Measurements from ENCODE around the gene CDH18.

The CDH18 gene

GRCh38 chr5:19630876-19631275 lies 357.1 kb downstream of the CDH18 start:
- no peaks in the 10 kb centered on the region for H3K9me3 ChIP-seq (ENCODE audit: control insufficient read depth in 1 of 2, low read length in 2 of 2)
- H3K27me3 ChIP-seq (ENCODE audit: low read depth, low read length), result no peaks in the 10 kb centered on the region
- no peak overlapping the region for H3K4me3 ChIP-seq (ENCODE audit: low read depth in 1 of 2, low read length in 2 of 2)
- no peaks in the 10 kb centered on the region for H3K36me3 ChIP-seq (ENCODE audit: control insufficient read depth in 1 of 2, insufficient read depth in 2 of 2, low read length in 2 of 2)
- H3K27ac ChIP-seq (ENCODE audit: low read length), result no peak overlapping the region
- H3K4me1 ChIP-seq (ENCODE audit: control insufficient read depth in 1 of 2, insufficient read depth in 2 of 2, low read length in 2 of 2), result no peaks in the 10 kb centered on the region

- H3K4me1 ChIP-seq (ENCODE audit: control insufficient read depth in 1 of 2, insufficient read depth in 2 of 2, low read length in 2 of 2), result no peaks in the 10 kb centered on the region
- H3K4me3 ChIP-seq (ENCODE audit: low read depth in 1 of 2, low read length in 2 of 2), result no peak overlapping the region
- no peaks in the 10 kb centered on the region for H3K36me3 ChIP-seq (ENCODE audit: control insufficient read depth in 1 of 2, insufficient read depth in 2 of 2, low read length in 2 of 2)
- H3K27ac ChIP-seq (ENCODE audit: low read length), result no peak overlapping the region
- no peaks in the 10 kb centered on the region for H3K9me3 ChIP-seq (ENCODE audit: control insufficient read depth in 1 of 2, low read length in 2 of 2)
- no peaks in the 10 kb centered on the region for H3K27me3 ChIP-seq (ENCODE audit: low read depth, low read length)
Observed at GRCh38 chr5:19626211-19626610, 361.8 kb downstream of the CDH18 start.

GRCh38 chr5:19625562-19625961 lies 362.4 kb downstream of the CDH18 start:
- Histone ChIP-seq H3K27ac (ENCODE audit: low read length) (no peak overlapping the region), H3K36me3 (ENCODE audit: control insufficient read depth in 1 of 2, insufficient read depth in 2 of 2, low read length in 2 of 2) (no peaks in the 10 kb centered on the region), H3K9me3 (ENCODE audit: control insufficient read depth in 1 of 2, low read length in 2 of 2) (no peaks in the 10 kb centered on the region), H3K4me3 (ENCODE audit: low read depth in 1 of 2, low read length in 2 of 2) (no peak overlapping the region), H3K27me3 (ENCODE audit: low read depth, low read length) (no peaks in the 10 kb centered on the region), H3K4me1 (ENCODE audit: control insufficient read depth in 1 of 2, insufficient read depth in 2 of 2, low read length in 2 of 2) (no peaks in the 10 kb centered on the region)

GRCh38 chr5:19619571-19619970 lies 368.4 kb downstream of the CDH18 start:
- H3K4me1 ChIP-seq (ENCODE audit: control insufficient read depth in 1 of 2, insufficient read depth in 2 of 2, low read length in 2 of 2), result no peaks in the 10 kb centered on the region
- no peaks in the 10 kb centered on the region for H3K36me3 ChIP-seq (ENCODE audit: control insufficient read depth in 1 of 2, insufficient read depth in 2 of 2, low read length in 2 of 2)
- H3K4me3 ChIP-seq (ENCODE audit: low read depth in 1 of 2, low read length in 2 of 2), result no peak overlapping the region
- H3K27me3 ChIP-seq (ENCODE audit: low read depth, low read length), result no peaks in the 10 kb centered on the region
- no peak overlapping the region for H3K27ac ChIP-seq (ENCODE audit: low read length)
- no peaks in the 10 kb centered on the region for H3K9me3 ChIP-seq (ENCODE audit: control insufficient read depth in 1 of 2, low read length in 2 of 2)

- Histone ChIP-seq H3K36me3 (ENCODE audit: control insufficient read depth in 1 of 2, insufficient read depth in 2 of 2, low read length in 2 of 2) (no peaks in the 10 kb centered on the region), H3K27me3 (ENCODE audit: low read depth, low read length) (no peaks in the 10 kb centered on the region), H3K4me3 (ENCODE audit: low read depth in 1 of 2, low read length in 2 of 2) (no peak overlapping the region), H3K27ac (ENCODE audit: low read length) (no peak overlapping the region), H3K9me3 (ENCODE audit: control insufficient read depth in 1 of 2, low read length in 2 of 2) (no peaks in the 10 kb centered on the region), H3K4me1 (ENCODE audit: control insufficient read depth in 1 of 2, insufficient read depth in 2 of 2, low read length in 2 of 2) (no peaks in the 10 kb centered on the region)
Observed at GRCh38 chr5:19616701-19617215, 371.2 kb downstream of the CDH18 start.

GRCh38 chr5:19615661-19616060 lies 372.3 kb downstream of the CDH18 start:
- Histone ChIP-seq H3K36me3 (ENCODE audit: control insufficient read depth in 1 of 2, insufficient read depth in 2 of 2, low read length in 2 of 2) (no peaks in the 10 kb centered on the region), H3K4me3 (ENCODE audit: low read depth in 1 of 2, low read length in 2 of 2) (no peak overlapping the region), H3K27ac (ENCODE audit: low read length) (no peak overlapping the region), H3K4me1 (ENCODE audit: control insufficient read depth in 1 of 2, insufficient read depth in 2 of 2, low read length in 2 of 2) (no peaks in the 10 kb centered on the region), H3K9me3 (ENCODE audit: control insufficient read depth in 1 of 2, low read length in 2 of 2) (no peaks in the 10 kb centered on the region), H3K27me3 (ENCODE audit: low read depth, low read length) (no peaks in the 10 kb centered on the region)

GRCh38 chr5:19615071-19615470 lies 372.9 kb downstream of the CDH18 start:
- Histone ChIP-seq H3K36me3 (ENCODE audit: control insufficient read depth in 1 of 2, insufficient read depth in 2 of 2, low read length in 2 of 2) (no peaks in the 10 kb centered on the region), H3K27me3 (ENCODE audit: low read depth, low read length) (no peaks in the 10 kb centered on the region), H3K9me3 (ENCODE audit: control insufficient read depth in 1 of 2, low read length in 2 of 2) (no peaks in the 10 kb centered on the region), H3K4me3 (ENCODE audit: low read depth in 1 of 2, low read length in 2 of 2) (no peak overlapping the region), H3K27ac (ENCODE audit: low read length) (no peak overlapping the region), H3K4me1 (ENCODE audit: control insufficient read depth in 1 of 2, insufficient read depth in 2 of 2, low read length in 2 of 2) (no peaks in the 10 kb centered on the region)

- no peaks in the 10 kb centered on the region for H3K9me3 ChIP-seq (ENCODE audit: control insufficient read depth in 1 of 2, low read length in 2 of 2)
- no peak overlapping the region for H3K27ac ChIP-seq (ENCODE audit: low read length)
- H3K4me1 ChIP-seq (ENCODE audit: control insufficient read depth in 1 of 2, insufficient read depth in 2 of 2, low read length in 2 of 2), result no peaks in the 10 kb centered on the region
- H3K4me3 ChIP-seq (ENCODE audit: low read depth in 1 of 2, low read length in 2 of 2), result no peak overlapping the region
- H3K27me3 ChIP-seq (ENCODE audit: low read depth, low read length), result no peaks in the 10 kb centered on the region
- H3K36me3 ChIP-seq (ENCODE audit: control insufficient read depth in 1 of 2, insufficient read depth in 2 of 2, low read length in 2 of 2), result no peaks in the 10 kb centered on the region
Observed at GRCh38 chr5:19608444-19609002, 379.5 kb downstream of the CDH18 start.

- Histone ChIP-seq H3K27me3 (ENCODE audit: low read depth, low read length) (no peaks in the 10 kb centered on the region), H3K27ac (ENCODE audit: low read length) (no peak overlapping the region), H3K4me1 (ENCODE audit: control insufficient read depth in 1 of 2, insufficient read depth in 2 of 2, low read length in 2 of 2) (no peaks in the 10 kb centered on the region), H3K36me3 (ENCODE audit: control insufficient read depth in 1 of 2, insufficient read depth in 2 of 2, low read length in 2 of 2) (no peaks in the 10 kb centered on the region), H3K4me3 (ENCODE audit: low read depth in 1 of 2, low read length in 2 of 2) (no peak overlapping the region), H3K9me3 (ENCODE audit: control insufficient read depth in 1 of 2, low read length in 2 of 2) (peaks cover 0 to 5% of the 10 kb centered on the region in 2 donors)
Observed at GRCh38 chr5:19605846-19606407, 382.1 kb downstream of the CDH18 start.

- peaks cover 0 to 3% of the 10 kb centered on the region in 2 donors for H3K9me3 ChIP-seq (ENCODE audit: control insufficient read depth in 1 of 2, low read length in 2 of 2)
- H3K4me1 ChIP-seq (ENCODE audit: control insufficient read depth in 1 of 2, insufficient read depth in 2 of 2, low read length in 2 of 2), result no peaks in the 10 kb centered on the region
- H3K27me3 ChIP-seq (ENCODE audit: low read depth, low read length), result no peaks in the 10 kb centered on the region
- no peak overlapping the region for H3K4me3 ChIP-seq (ENCODE audit: low read depth in 1 of 2, low read length in 2 of 2)
- no peak overlapping the region for H3K27ac ChIP-seq (ENCODE audit: low read length)
- H3K36me3 ChIP-seq (ENCODE audit: control insufficient read depth in 1 of 2, insufficient read depth in 2 of 2, low read length in 2 of 2), result no peaks in the 10 kb centered on the region
Observed at GRCh38 chr5:19584131-19584530, 403.9 kb downstream of the CDH18 start.

- H3K27me3 ChIP-seq (ENCODE audit: low read depth, low read length), result no peaks in the 10 kb centered on the region
- no peaks in the 10 kb centered on the region for H3K9me3 ChIP-seq (ENCODE audit: control insufficient read depth in 1 of 2, low read length in 2 of 2)
- no peaks in the 10 kb centered on the region for H3K4me1 ChIP-seq (ENCODE audit: control insufficient read depth in 1 of 2, insufficient read depth in 2 of 2, low read length in 2 of 2)
- no peak overlapping the region for H3K4me3 ChIP-seq (ENCODE audit: low read depth in 1 of 2, low read length in 2 of 2)
- H3K36me3 ChIP-seq (ENCODE audit: control insufficient read depth in 1 of 2, insufficient read depth in 2 of 2, low read length in 2 of 2), result no peaks in the 10 kb centered on the region
- H3K27ac ChIP-seq (ENCODE audit: low read length), result no peak overlapping the region
Observed at GRCh38 chr5:19577882-19578281, 410.1 kb downstream of the CDH18 start.

GRCh38 chr5:19568004-19568403 lies 420.0 kb downstream of the CDH18 start:
- H3K27ac ChIP-seq (ENCODE audit: low read length), result no peak overlapping the region
- H3K27me3 ChIP-seq (ENCODE audit: low read depth, low read length), result no peaks in the 10 kb centered on the region
- no peaks in the 10 kb centered on the region for H3K4me1 ChIP-seq (ENCODE audit: control insufficient read depth in 1 of 2, insufficient read depth in 2 of 2, low read length in 2 of 2)
- no peaks in the 10 kb centered on the region for H3K36me3 ChIP-seq (ENCODE audit: control insufficient read depth in 1 of 2, insufficient read depth in 2 of 2, low read length in 2 of 2)
- H3K4me3 ChIP-seq (ENCODE audit: low read depth in 1 of 2, low read length in 2 of 2), result no peak overlapping the region
- no peaks in the 10 kb centered on the region for H3K9me3 ChIP-seq (ENCODE audit: control insufficient read depth in 1 of 2, low read length in 2 of 2)

All from muscle layer of duodenum (tissue), 2 donors.